SJSA1 (cell line): Measurements from ENCODE around the gene KLHL22. TPM values are rescaled to one million over a fixed set of nuclear protein-coding genes. Genes with fewer than 3 reads are reported as not detected.
A peak's percentile ranks its signal among the peaks of the same experiment; 100 is the strongest.
"Not testable (repeated sequence)": the region's sequence is repeated elsewhere in the genome, so short reads cannot be mapped to it uniquely, and the experiment has no call there.

ENCODE experiments used
- DNase-seq, 2 experiments: peaks; one replicate each; pipeline ENCODE4 v3.0.0-alpha.2; 2015 to 2020; ENCODE audit warnings: low spot score in 2 of 2, low read depth in 1 of 2
- H3K27ac ChIP-seq: fragments of 250-450 bp; sonication (Bioruptor Pico); 2 replicates; pipeline ENCODE4 v1.5.1; 2020; ENCODE audit warnings: mild to moderate bottlenecking, moderate library complexity
- H3K27me3 ChIP-seq: fragments of 250-450 bp; sonication (Bioruptor Pico); replicated peaks from 2 replicates; pipeline ENCODE4 v1.5.1; 2020; ENCODE audit warnings: mild to moderate bottlenecking, moderate library complexity
- H3K36me3 ChIP-seq: fragments of 250-450 bp; sonication (Bioruptor Pico); 2 replicates; pipeline ENCODE4 v1.5.1; 2020; ENCODE audit warnings: mild to moderate bottlenecking
- H3K4me1 ChIP-seq: fragments of 250-450 bp; sonication (Bioruptor Pico); replicated peaks from 2 replicates; pipeline ENCODE4 v1.6.1; 2021; ENCODE audit warnings: mild to moderate bottlenecking
- H3K4me3 ChIP-seq: fragments of 250-450 bp; sonication (Bioruptor Pico); 2 replicates; pipeline ENCODE4 v1.5.1; 2020; ENCODE audit warnings: mild to moderate bottlenecking
- H3K9me3 ChIP-seq: fragments of 250-450 bp; sonication (Bioruptor Pico); replicated peaks from 2 replicates; pipeline ENCODE4 v1.5.1; 2020; ENCODE audit warnings: mild to moderate bottlenecking
- total RNA-seq: library from RNA; depleted of rRNA; stranded (reverse); fragments of >200 nt; shearing (Covaris generic); gene quantifications from 2 replicates; pipeline ENCODE4 v1.2.3, GENCODE V29; 2014

KLHL22 gene
- total RNA-seq, 1 experiment from 2014 or later, result 24.2 TPM

- Histone ChIP-seq H3K27ac (peak overlapping the region; percentile 53), H3K36me3 (peaks cover 44% of the 10 kb centered on the region)
- DNase-seq, result peak; percentile 61 to 78
Measured at GRCh38 chr22:20422271-20423007, 73.2 kb downstream of the KLHL22 start.

GRCh38 chr22:20421507-20421874, 74.1 kb downstream of the KLHL22 start:
- no peaks in the 10 kb centered on the region for H3K9me3 ChIP-seq
- no peaks in the 10 kb centered on the region for H3K27me3 ChIP-seq
- DNase-seq, result no peak
- no peak overlapping the region for H3K27ac ChIP-seq
- H3K36me3 ChIP-seq, result peaks cover 35% of the 10 kb centered on the region
- H3K4me1 ChIP-seq, result peaks cover 20% of the 10 kb centered on the region
- no peak overlapping the region for H3K4me3 ChIP-seq

More at GRCh38 chr22:20422271-20423007, 73.2 kb downstream of the KLHL22 start:
- H3K4me3 ChIP-seq, result no peak overlapping the region
- H3K27me3 ChIP-seq, result no peaks in the 10 kb centered on the region
- no peaks in the 10 kb centered on the region for H3K9me3 ChIP-seq
- peaks cover 20% of the 10 kb centered on the region for H3K4me1 ChIP-seq

GRCh38 chr22:20420157-20420842, 75.3 kb downstream of the KLHL22 start:
- Histone ChIP-seq H3K36me3 (peaks cover 25% of the 10 kb centered on the region), H3K27ac (no peak overlapping the region), H3K4me1 (peaks cover 20% of the 10 kb centered on the region), H3K4me3 (no peak overlapping the region), H3K27me3 (no peaks in the 10 kb centered on the region), H3K9me3 (no peaks in the 10 kb centered on the region)
- no peak for DNase-seq

- no peaks in the 10 kb centered on the region for H3K9me3 ChIP-seq
- no peak overlapping the region for H3K27ac ChIP-seq
- peaks cover 18% of the 10 kb centered on the region for H3K36me3 ChIP-seq
- H3K27me3 ChIP-seq, result no peaks in the 10 kb centered on the region
- no peak overlapping the region for H3K4me3 ChIP-seq
- H3K4me1 ChIP-seq, result peaks cover 20% of the 10 kb centered on the region
- DNase-seq, result no peak
Measured at GRCh38 chr22:20419664-20419951, 76.0 kb downstream of the KLHL22 start.

GRCh38 chr22:20418211-20418788, 77.3 kb downstream of the KLHL22 start:
- H3K27ac ChIP-seq, result no peak overlapping the region
- peak overlapping the region; percentile 35 for H3K4me3 ChIP-seq
- H3K27me3 ChIP-seq, result no peaks in the 10 kb centered on the region
- peaks cover 19% of the 10 kb centered on the region for H3K4me1 ChIP-seq
- H3K36me3 ChIP-seq, result peaks cover 5% of the 10 kb centered on the region
- no peaks in the 10 kb centered on the region for H3K9me3 ChIP-seq
- DNase-seq, result peak; percentile 82 to 87

- not testable (repeated sequence) for H3K27ac ChIP-seq, H3K4me3 ChIP-seq, DNase-seq, H3K9me3 ChIP-seq, H3K27me3 ChIP-seq, H3K4me1 ChIP-seq, H3K36me3 ChIP-seq
Measured at GRCh38 chr22:20415699-20416098, 79.9 kb downstream of the KLHL22 start.

GRCh38 chr22:20415241-20415640, 80.4 kb downstream of the KLHL22 start:
- not testable (repeated sequence) for H3K4me1 ChIP-seq

GRCh38 chr22:20414450-20414849, 81.1 kb downstream of the KLHL22 start:
- Histone ChIP-seq H3K9me3 (no peaks in the 10 kb centered on the region), H3K27me3 (no peaks in the 10 kb centered on the region), H3K36me3 (no peaks in the 10 kb centered on the region), H3K27ac (no peak overlapping the region), H3K4me3 (no peak overlapping the region), H3K4me1 (peaks cover 5% of the 10 kb centered on the region)
- DNase-seq, result no peak

More at GRCh38 chr22:20415241-20415640, 80.4 kb downstream of the KLHL22 start:
- not testable (repeated sequence) for H3K9me3 ChIP-seq, H3K27me3 ChIP-seq, H3K36me3 ChIP-seq, DNase-seq, H3K27ac ChIP-seq, H3K4me3 ChIP-seq

GRCh38 chr22:20414059-20414440, 81.5 kb downstream of the KLHL22 start:
- Histone ChIP-seq H3K4me1 (peaks cover 5% of the 10 kb centered on the region), H3K36me3 (no peaks in the 10 kb centered on the region), H3K27me3 (no peaks in the 10 kb centered on the region), H3K9me3 (no peaks in the 10 kb centered on the region), H3K27ac (no peak overlapping the region), H3K4me3 (no peak overlapping the region)
- DNase-seq, result no peak

- Histone ChIP-seq H3K36me3 (no peaks in the 10 kb centered on the region), H3K27ac (no peak overlapping the region), H3K9me3 (no peaks in the 10 kb centered on the region), H3K27me3 (no peaks in the 10 kb centered on the region), H3K4me3 (no peak overlapping the region), H3K4me1 (peaks cover 2% of the 10 kb centered on the region)
- no peak for DNase-seq
Measured at GRCh38 chr22:20413217-20414058, 82.2 kb downstream of the KLHL22 start.

GRCh38 chr22:20412474-20413216, 83.0 kb downstream of the KLHL22 start:
- Histone ChIP-seq H3K27ac (no peak overlapping the region), H3K4me3 (no peak overlapping the region), H3K27me3 (no peaks in the 10 kb centered on the region), H3K4me1 (no peaks in the 10 kb centered on the region), H3K9me3 (no peaks in the 10 kb centered on the region), H3K36me3 (no peaks in the 10 kb centered on the region)
- no peak for DNase-seq

- not testable (repeated sequence) for H3K4me1 ChIP-seq, H3K27ac ChIP-seq, H3K27me3 ChIP-seq, H3K9me3 ChIP-seq, H3K4me3 ChIP-seq
- H3K36me3 ChIP-seq, result peaks cover 21% of the 10 kb centered on the region
- DNase-seq, result peak in 1 of 2 experiments; percentile 8
Measured at GRCh38 chr22:20409385-20409784, 86.2 kb downstream of the KLHL22 start.

- Histone ChIP-seq H3K36me3 (peaks cover 21% of the 10 kb centered on the region), H3K9me3 (no peaks in the 10 kb centered on the region), H3K4me1 (no peaks in the 10 kb centered on the region), H3K4me3 (no peak overlapping the region), H3K27ac (no peak overlapping the region), H3K27me3 (no peaks in the 10 kb centered on the region)
- DNase-seq, result no peak
Measured at GRCh38 chr22:20408891-20409290, 86.7 kb downstream of the KLHL22 start.
